Thyroid gland (tissue), 4 donors: ENCODE data around the gene KLHL25. TPM values are rescaled to one million over a fixed set of nuclear protein-coding genes. Genes with fewer than 3 reads are reported as not detected.

Experiments used
- DNase-seq, 2 donors: peaks; one replicate each; pipeline ENCODE4 v3.0.0-alpha.2; 2019
- H3K27ac ChIP-seq, 3 donors: fragments of 200-600 bp; sonication (generic); 1 replicate in 2 of 3; 2 replicates in 1 of 3; pipeline ENCODE4 v1.5.1; 2016 to 2019; ENCODE audit warnings: mild to moderate bottlenecking in 1 of 3, moderate library complexity in 1 of 3
- H3K27me3 ChIP-seq: fragments of 200-600 bp; sonication (generic); one replicate; pipeline ENCODE4 v1.5.1; 2019
- H3K36me3 ChIP-seq, 2 donors: fragments of 200-600 bp; sonication (generic); one replicate each; pipeline ENCODE4 v1.5.1; 2016 to 2019
- H3K4me1 ChIP-seq, 2 donors: fragments of 200-600 bp; sonication (generic); one replicate each; pipeline ENCODE4 v1.5.1; 2017 to 2019
- H3K4me3 ChIP-seq, 3 donors: fragments of 200-600 bp; sonication (generic); replicated peaks in 1 of 3; 1 replicate in 2 of 3; 2 replicates in 1 of 3; pipeline ENCODE4 v1.5.1; 2016; ENCODE audit warnings: mild to moderate bottlenecking in 1 of 3
- H3K9me3 ChIP-seq: fragments of 200-600 bp; sonication (generic); one replicate; pipeline ENCODE4 v1.5.1; 2017
- POLR2A ChIP-seq, 2 donors: fragments of 450-650 bp; IDR thresholded peaks; one replicate each; pipeline ENCODE4 v1.6.1; 2017; ENCODE audit warnings: antibody characterized with exemption in 2 of 2, mild to moderate bottlenecking in 2 of 2, moderate library complexity in 1 of 2
- WGBS, 2 donors: methylation state at CpG; one replicate each; pipeline ENCODE4 v1.1.5; 2017; 5-methylcytosine and 5-hydroxymethylcytosine counted together
- intact Hi-C: fragments of 100-400 bp; cut with DNase I; formaldehyde crosslinking; loops from one replicate; pipeline ENCODE4 v1.15.1; 2023
- total RNA-seq, 4 donors: library from RNA; depleted of rRNA; stranded (reverse); fragments of >200 nt; gene quantifications; one replicate each; pipeline ENCODE4 v1.2.3, GENCODE V29; 2016
- TF ChIP-seq, protein P1 (sequence below), 6 experiments: fragments of 200-600 bp in 3 of 6; fragments of 450-650 bp in 3 of 6; sonication (generic) in 3 of 6; IDR thresholded peaks; one replicate each; pipeline ENCODE4 v1.5.1; 2016 to 2019; ENCODE audit warnings: antibody characterized with exemption in 6 of 6, mild to moderate bottlenecking in 2 of 6, inconsistent platforms in 1 of 6, moderate library complexity in 1 of 6

The KLHL25 gene
- total RNA-seq, 4 donors from 2014 or later = 4.2 to 8.8 (median 4.8) TPM

DNA sequence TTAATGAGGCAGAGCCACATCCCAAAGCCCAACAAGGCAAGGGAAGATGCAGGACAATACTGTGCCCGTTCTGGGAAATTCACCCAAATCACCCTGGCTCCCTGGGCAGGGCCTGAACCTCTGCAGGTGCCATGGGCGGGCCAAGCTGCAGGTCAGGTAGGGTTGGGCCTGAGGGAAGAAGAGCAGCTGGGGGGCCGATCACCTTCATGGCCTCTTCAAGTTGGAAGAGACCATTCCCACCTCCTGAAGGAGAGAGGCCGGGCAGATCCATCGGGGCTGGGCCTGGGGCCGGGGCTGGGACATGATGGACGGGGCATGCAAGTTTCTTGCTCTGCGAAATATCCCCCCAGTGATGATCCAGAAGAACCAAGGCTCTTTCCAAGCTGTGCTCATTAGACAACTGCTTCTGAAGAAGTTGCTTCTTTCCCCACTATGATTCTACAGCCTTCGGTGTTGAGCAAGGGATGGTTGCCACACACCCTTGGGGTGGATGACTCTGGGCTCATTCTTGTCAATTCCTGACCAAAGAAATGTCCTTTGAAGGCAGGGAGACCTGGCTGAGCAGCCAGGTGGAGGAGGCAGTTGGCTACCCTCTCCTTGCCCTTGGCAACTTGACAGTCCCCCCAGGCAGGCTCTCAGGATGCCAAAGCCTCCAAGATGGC, 38.2 kb downstream of the KLHL25 start:
- H3K9me3 ChIP-seq = no peaks in the 10 kb centered on the region
- TF ChIP-seq, protein P1, sequence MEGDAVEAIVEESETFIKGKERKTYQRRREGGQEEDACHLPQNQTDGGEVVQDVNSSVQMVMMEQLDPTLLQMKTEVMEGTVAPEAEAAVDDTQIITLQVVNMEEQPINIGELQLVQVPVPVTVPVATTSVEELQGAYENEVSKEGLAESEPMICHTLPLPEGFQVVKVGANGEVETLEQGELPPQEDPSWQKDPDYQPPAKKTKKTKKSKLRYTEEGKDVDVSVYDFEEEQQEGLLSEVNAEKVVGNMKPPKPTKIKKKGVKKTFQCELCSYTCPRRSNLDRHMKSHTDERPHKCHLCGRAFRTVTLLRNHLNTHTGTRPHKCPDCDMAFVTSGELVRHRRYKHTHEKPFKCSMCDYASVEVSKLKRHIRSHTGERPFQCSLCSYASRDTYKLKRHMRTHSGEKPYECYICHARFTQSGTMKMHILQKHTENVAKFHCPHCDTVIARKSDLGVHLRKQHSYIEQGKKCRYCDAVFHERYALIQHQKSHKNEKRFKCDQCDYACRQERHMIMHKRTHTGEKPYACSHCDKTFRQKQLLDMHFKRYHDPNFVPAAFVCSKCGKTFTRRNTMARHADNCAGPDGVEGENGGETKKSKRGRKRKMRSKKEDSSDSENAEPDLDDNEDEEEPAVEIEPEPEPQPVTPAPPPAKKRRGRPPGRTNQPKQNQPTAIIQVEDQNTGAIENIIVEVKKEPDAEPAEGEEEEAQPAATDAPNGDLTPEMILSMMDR (IDR thresholded peaks at IDR 0.05) = no peak
- no peak for TF ChIP-seq POLR2A (IDR thresholded peaks at IDR 0.05)
- H3K27me3 ChIP-seq = no peaks in the 10 kb centered on the region
- H3K36me3 ChIP-seq = peaks cover 2 to 4% of the 10 kb centered on the region in 2 donors
- no peak overlapping the region for H3K27ac ChIP-seq
- no peak for DNase-seq
- H3K4me3 ChIP-seq = no peak overlapping the region
- 98% methylated on average over 6 to 8 of the region's 9 CpGs for WGBS, 2 donors
- intact Hi-C loops = no loop called here
- H3K4me1 ChIP-seq = peaks cover 18 to 25% of the 10 kb centered on the region in 2 donors

DNA sequence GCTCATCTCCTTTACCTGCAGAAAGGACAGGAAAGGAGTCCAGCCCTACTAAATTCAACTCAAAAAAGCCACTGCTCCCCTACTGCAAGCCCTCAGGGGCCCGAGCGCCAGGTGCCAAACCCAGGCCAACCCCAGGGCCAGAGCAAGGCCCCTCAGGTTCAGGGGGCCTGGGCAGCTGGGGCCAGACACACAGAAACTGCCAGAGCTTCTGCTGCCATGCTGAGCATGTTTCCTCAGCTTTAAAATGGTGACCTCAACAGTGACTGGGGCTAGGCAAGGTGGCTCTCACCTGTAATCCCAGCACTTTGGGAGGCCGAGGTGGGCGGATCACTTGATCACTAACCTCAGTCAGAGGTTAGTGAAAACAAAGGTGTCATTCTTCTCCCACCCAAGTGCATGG, 38.8 kb downstream of the KLHL25 start:
- intact Hi-C loops = no loop called here

DNA sequence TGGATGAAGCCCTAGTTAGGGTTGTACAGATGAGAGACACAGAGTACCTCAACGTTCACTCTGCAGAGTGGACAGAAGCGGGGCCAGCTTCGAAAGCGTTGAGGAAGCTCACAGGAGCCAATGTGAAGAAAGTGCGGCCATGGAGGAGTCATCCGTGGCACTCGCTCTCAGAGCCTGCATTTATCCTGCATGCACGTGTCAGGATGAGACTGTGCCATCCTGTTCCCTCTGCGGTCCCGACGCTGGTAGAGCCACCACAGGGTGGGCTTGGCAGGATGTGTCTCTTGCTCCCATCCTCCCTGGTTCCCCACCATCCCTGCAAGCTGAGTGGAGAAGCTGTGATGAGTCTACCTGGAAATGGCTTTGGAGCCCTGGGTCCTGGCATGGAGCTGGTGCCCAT, 39.3 kb downstream of the KLHL25 start:
- H3K4me3 ChIP-seq = no peak overlapping the region
- H3K36me3 ChIP-seq = peaks cover 1 to 4% of the 10 kb centered on the region in 2 donors
- DNase-seq = no peak
- intact Hi-C loops = no loop called here
- peaks cover 24 to 35% of the 10 kb centered on the region in 2 donors for H3K4me1 ChIP-seq
- H3K27ac ChIP-seq = no peak overlapping the region
- H3K9me3 ChIP-seq = no peaks in the 10 kb centered on the region
- TF ChIP-seq POLR2A (IDR thresholded peaks at IDR 0.05) = no peak
- TF ChIP-seq, protein P1 (IDR thresholded peaks at IDR 0.05) = no peak
- no peaks in the 10 kb centered on the region for H3K27me3 ChIP-seq
- WGBS, 2 donors = 94 to 97% methylated on average over 8 to 11 of the region's 11 CpGs

More for the DNA sequence above, 38.8 kb downstream of the KLHL25 start:
- no peaks in the 10 kb centered on the region for H3K27me3 ChIP-seq
- no peaks in the 10 kb centered on the region for H3K9me3 ChIP-seq
- TF ChIP-seq, protein P1 (IDR thresholded peaks at IDR 0.05) = no peak
- no peak for TF ChIP-seq POLR2A (IDR thresholded peaks at IDR 0.05)
- 100% methylated on average over 2 to 4 of the region's 4 CpGs for whole genome bisulfite sequencing, 2 donors
- H3K27ac ChIP-seq = no peak overlapping the region
- no peak for DNase-seq
- no peak overlapping the region for H3K4me3 ChIP-seq
- H3K4me1 ChIP-seq = peaks cover 24 to 31% of the 10 kb centered on the region in 2 donors
- H3K36me3 ChIP-seq = peaks cover 2 to 4% of the 10 kb centered on the region in 2 donors

DNA sequence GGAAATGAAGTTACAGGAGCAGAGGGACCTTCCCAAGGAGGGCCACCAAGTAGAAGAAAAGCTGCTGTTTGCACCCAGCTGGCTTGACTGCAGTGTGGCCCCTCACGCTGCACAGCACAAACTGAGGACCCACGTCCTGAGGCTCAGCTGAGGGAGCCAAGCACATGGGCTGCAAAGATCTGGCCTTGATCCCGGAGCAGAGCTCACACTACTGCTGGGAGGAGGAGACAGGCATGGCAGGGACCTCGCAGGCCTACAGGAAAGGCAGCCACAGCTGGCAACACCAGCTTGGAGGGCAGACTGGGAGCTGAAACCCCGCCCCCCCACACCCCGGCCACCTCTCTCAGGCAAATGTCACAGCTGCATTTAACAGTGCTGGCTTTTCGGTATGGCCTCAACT, 39.7 kb downstream of the KLHL25 start:
- intact Hi-C loops = no loop called here

More for the DNA sequence above, 39.7 kb downstream of the KLHL25 start:
- DNase-seq = no peak
- Histone ChIP-seq H3K4me1 (peaks cover 27 to 40% of the 10 kb centered on the region in 2 donors), H3K27ac (no peak overlapping the region), H3K36me3 (peaks cover 0 to 3% of the 10 kb centered on the region in 2 donors), H3K4me3 (no peak overlapping the region), H3K9me3 (no peaks in the 10 kb centered on the region), H3K27me3 (no peaks in the 10 kb centered on the region)
- TF ChIP-seq POLR2A (IDR thresholded peaks at IDR 0.05) = no peak
- TF ChIP-seq, protein P1 (IDR thresholded peaks at IDR 0.05) = no peak
- 74 to 78% methylated on average over 4 to 6 of the region's 7 CpGs for WGBS, 2 donors
